WTC11 (cell line): ENCODE results near the gene POMT2.

Source experiments
- CREM ChIP-seq: sonication (generic); formaldehyde crosslinking; IDR thresholded peaks from 2 replicates; pipeline ENCODE4 v1.8.1; 2022; ENCODE audit warnings: mild to moderate bottlenecking, missing genetic modification reagents, moderate library complexity
- GABPB1 ChIP-seq: sonication (generic); formaldehyde crosslinking; IDR thresholded peaks from 2 replicates; pipeline ENCODE4 v1.8.1; 2023; ENCODE audit warnings: mild to moderate bottlenecking, missing genetic modification reagents
- NR1H2 ChIP-seq: sonication (generic); formaldehyde crosslinking; IDR thresholded peaks from 2 replicates; pipeline ENCODE4 v1.9.0; 2021; ENCODE audit warnings: mild to moderate bottlenecking, moderate library complexity, missing genetic modification reagents
- ZNF423 ChIP-seq: fragments of 250-450 bp; sonication (Bioruptor Pico); IDR thresholded peaks from 2 replicates; pipeline ENCODE4 v2.1.2; 2022; ENCODE audit warnings: mild to moderate bottlenecking, moderate library complexity
- TF ChIP-seq, protein P1 (sequence below): fragments of 200-600 bp; IDR thresholded peaks from 2 replicates; pipeline ENCODE4 v1.8.0; 2022; ENCODE audit warnings: antibody characterized with exemption
- TF ChIP-seq, protein P2 (sequence below): sonication (generic); formaldehyde crosslinking; IDR thresholded peaks from 2 replicates; pipeline ENCODE4 v1.8.0; 2022; ENCODE audit warnings: mild to moderate bottlenecking, missing genetic modification reagents
- TF ChIP-seq, protein P3 (sequence below): sonication (generic); formaldehyde crosslinking; IDR thresholded peaks from 2 replicates; pipeline ENCODE4 v1.8.1; 2023; ENCODE audit warnings: mild to moderate bottlenecking, missing genetic modification reagents
- TF ChIP-seq, protein P4 (sequence below): sonication (generic); formaldehyde crosslinking; IDR thresholded peaks from 2 replicates; pipeline ENCODE4 v1.8.0; 2022; ENCODE audit warnings: mild to moderate bottlenecking, missing genetic modification reagents
- TF ChIP-seq, protein P5 (sequence below): sonication (generic); formaldehyde crosslinking; IDR thresholded peaks from 2 replicates; pipeline ENCODE4 v1.8.1; 2022; ENCODE audit warnings: low read depth, missing genetic modification reagents, borderline replicate concordance
- TF ChIP-seq, protein P6 (sequence below): sonication (generic); formaldehyde crosslinking; IDR thresholded peaks from 2 replicates; pipeline ENCODE4 v1.8.0; 2023; ENCODE audit warnings: mild to moderate bottlenecking, missing genetic modification reagents
- TF ChIP-seq, protein P7 (sequence below): sonication (generic); formaldehyde crosslinking; IDR thresholded peaks from 2 replicates; pipeline ENCODE4 v1.8.1; 2023; ENCODE audit warnings: mild to moderate bottlenecking, missing genetic modification reagents

DNA sequence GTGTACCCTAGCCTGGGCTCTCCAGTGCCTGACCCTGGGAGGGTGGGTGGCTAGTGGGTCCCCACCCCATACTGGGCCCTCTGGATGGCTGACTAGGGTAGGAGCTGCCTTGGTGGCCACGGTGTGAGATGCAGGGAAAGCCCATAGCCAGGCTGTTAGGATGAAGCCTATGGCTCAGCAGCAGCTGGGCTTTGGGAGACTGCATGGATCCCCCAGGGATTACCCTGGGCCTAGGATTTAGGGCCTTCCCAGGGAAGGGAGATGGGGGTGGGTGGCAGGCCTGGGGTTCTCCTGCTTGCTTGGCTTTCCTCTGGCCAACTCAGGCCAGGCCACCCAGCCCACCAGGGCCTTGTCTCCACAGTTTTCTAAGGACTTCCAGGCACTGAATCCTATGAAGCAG is 6.4 kb upstream of the POMT2 start:
- TF ChIP-seq, protein P1, sequence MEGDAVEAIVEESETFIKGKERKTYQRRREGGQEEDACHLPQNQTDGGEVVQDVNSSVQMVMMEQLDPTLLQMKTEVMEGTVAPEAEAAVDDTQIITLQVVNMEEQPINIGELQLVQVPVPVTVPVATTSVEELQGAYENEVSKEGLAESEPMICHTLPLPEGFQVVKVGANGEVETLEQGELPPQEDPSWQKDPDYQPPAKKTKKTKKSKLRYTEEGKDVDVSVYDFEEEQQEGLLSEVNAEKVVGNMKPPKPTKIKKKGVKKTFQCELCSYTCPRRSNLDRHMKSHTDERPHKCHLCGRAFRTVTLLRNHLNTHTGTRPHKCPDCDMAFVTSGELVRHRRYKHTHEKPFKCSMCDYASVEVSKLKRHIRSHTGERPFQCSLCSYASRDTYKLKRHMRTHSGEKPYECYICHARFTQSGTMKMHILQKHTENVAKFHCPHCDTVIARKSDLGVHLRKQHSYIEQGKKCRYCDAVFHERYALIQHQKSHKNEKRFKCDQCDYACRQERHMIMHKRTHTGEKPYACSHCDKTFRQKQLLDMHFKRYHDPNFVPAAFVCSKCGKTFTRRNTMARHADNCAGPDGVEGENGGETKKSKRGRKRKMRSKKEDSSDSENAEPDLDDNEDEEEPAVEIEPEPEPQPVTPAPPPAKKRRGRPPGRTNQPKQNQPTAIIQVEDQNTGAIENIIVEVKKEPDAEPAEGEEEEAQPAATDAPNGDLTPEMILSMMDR = no peak
- TF ChIP-seq, protein P2, sequence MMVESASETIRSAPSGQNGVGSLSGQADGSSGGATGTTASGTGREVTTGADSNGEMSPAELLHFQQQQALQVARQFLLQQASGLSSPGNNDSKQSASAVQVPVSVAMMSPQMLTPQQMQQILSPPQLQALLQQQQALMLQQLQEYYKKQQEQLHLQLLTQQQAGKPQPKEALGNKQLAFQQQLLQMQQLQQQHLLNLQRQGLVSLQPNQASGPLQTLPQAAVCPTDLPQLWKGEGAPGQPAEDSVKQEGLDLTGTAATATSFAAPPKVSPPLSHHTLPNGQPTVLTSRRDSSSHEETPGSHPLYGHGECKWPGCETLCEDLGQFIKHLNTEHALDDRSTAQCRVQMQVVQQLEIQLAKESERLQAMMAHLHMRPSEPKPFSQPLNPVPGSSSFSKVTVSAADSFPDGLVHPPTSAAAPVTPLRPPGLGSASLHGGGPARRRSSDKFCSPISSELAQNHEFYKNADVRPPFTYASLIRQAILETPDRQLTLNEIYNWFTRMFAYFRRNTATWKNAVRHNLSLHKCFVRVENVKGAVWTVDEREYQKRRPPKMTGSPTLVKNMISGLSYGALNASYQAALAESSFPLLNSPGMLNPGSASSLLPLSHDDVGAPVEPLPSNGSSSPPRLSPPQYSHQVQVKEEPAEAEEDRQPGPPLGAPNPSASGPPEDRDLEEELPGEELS (CRISPR knock-in tag) = no peak
- TF ChIP-seq, protein P3, sequence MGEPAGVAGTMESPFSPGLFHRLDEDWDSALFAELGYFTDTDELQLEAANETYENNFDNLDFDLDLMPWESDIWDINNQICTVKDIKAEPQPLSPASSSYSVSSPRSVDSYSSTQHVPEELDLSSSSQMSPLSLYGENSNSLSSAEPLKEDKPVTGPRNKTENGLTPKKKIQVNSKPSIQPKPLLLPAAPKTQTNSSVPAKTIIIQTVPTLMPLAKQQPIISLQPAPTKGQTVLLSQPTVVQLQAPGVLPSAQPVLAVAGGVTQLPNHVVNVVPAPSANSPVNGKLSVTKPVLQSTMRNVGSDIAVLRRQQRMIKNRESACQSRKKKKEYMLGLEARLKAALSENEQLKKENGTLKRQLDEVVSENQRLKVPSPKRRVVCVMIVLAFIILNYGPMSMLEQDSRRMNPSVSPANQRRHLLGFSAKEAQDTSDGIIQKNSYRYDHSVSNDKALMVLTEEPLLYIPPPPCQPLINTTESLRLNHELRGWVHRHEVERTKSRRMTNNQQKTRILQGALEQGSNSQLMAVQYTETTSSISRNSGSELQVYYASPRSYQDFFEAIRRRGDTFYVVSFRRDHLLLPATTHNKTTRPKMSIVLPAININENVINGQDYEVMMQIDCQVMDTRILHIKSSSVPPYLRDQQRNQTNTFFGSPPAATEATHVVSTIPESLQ = no peak
- TF ChIP-seq CREM (CRISPR knock-in tag) = no peak
- TF ChIP-seq, protein P4, sequence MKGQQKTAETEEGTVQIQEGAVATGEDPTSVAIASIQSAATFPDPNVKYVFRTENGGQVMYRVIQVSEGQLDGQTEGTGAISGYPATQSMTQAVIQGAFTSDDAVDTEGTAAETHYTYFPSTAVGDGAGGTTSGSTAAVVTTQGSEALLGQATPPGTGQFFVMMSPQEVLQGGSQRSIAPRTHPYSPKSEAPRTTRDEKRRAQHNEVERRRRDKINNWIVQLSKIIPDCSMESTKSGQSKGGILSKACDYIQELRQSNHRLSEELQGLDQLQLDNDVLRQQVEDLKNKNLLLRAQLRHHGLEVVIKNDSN = no peak
- TF ChIP-seq, protein P5, sequence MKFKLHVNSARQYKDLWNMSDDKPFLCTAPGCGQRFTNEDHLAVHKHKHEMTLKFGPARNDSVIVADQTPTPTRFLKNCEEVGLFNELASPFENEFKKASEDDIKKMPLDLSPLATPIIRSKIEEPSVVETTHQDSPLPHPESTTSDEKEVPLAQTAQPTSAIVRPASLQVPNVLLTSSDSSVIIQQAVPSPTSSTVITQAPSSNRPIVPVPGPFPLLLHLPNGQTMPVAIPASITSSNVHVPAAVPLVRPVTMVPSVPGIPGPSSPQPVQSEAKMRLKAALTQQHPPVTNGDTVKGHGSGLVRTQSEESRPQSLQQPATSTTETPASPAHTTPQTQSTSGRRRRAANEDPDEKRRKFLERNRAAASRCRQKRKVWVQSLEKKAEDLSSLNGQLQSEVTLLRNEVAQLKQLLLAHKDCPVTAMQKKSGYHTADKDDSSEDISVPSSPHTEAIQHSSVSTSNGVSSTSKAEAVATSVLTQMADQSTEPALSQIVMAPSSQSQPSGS = no peak
- TF ChIP-seq, protein P6, sequence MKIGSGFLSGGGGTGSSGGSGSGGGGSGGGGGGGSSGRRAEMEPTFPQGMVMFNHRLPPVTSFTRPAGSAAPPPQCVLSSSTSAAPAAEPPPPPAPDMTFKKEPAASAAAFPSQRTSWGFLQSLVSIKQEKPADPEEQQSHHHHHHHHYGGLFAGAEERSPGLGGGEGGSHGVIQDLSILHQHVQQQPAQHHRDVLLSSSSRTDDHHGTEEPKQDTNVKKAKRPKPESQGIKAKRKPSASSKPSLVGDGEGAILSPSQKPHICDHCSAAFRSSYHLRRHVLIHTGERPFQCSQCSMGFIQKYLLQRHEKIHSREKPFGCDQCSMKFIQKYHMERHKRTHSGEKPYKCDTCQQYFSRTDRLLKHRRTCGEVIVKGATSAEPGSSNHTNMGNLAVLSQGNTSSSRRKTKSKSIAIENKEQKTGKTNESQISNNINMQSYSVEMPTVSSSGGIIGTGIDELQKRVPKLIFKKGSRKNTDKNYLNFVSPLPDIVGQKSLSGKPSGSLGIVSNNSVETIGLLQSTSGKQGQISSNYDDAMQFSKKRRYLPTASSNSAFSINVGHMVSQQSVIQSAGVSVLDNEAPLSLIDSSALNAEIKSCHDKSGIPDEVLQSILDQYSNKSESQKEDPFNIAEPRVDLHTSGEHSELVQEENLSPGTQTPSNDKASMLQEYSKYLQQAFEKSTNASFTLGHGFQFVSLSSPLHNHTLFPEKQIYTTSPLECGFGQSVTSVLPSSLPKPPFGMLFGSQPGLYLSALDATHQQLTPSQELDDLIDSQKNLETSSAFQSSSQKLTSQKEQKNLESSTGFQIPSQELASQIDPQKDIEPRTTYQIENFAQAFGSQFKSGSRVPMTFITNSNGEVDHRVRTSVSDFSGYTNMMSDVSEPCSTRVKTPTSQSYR (CRISPR knock-in tag) = no peak
- TF ChIP-seq, protein P7, sequence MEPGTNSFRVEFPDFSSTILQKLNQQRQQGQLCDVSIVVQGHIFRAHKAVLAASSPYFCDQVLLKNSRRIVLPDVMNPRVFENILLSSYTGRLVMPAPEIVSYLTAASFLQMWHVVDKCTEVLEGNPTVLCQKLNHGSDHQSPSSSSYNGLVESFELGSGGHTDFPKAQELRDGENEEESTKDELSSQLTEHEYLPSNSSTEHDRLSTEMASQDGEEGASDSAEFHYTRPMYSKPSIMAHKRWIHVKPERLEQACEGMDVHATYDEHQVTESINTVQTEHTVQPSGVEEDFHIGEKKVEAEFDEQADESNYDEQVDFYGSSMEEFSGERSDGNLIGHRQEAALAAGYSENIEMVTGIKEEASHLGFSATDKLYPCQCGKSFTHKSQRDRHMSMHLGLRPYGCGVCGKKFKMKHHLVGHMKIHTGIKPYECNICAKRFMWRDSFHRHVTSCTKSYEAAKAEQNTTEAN = no peak
- TF ChIP-seq ZNF423 (CRISPR knock-in tag) = no peak
- no peak for TF ChIP-seq NR1H2 (CRISPR knock-in tag)
- no peak for TF ChIP-seq GABPB1 (CRISPR knock-in tag)
